ENCODE data around the gene ADAMTS19. TPM values are rescaled to one million over a fixed set of nuclear protein-coding genes. Genes with fewer than 3 reads are reported as not detected.

ADAMTS19 gene
- polyA plus RNA-seq, 3 donors, result 0.01 to 0.06 TPM; not detected in 1

GRCh38 chr5:129718471-129719090, 258.5 kb downstream of the ADAMTS19 start:
- H3K27ac ChIP-seq (ENCODE audit: low read depth, low read length), result no peak overlapping the region
- WGBS, 3 donors, result 53 to 84% (median 67%) methylated on average over 1 of the region's 1 CpG

GRCh38 chr5:129724222-129724621, 264.1 kb downstream of the ADAMTS19 start:
- H3K27ac ChIP-seq (ENCODE audit: low read depth, low read length), result no peak overlapping the region
- WGBS, 3 donors, result 25 to 38% (median 36%) methylated on average over 2 of the region's 2 CpGs

DNA sequence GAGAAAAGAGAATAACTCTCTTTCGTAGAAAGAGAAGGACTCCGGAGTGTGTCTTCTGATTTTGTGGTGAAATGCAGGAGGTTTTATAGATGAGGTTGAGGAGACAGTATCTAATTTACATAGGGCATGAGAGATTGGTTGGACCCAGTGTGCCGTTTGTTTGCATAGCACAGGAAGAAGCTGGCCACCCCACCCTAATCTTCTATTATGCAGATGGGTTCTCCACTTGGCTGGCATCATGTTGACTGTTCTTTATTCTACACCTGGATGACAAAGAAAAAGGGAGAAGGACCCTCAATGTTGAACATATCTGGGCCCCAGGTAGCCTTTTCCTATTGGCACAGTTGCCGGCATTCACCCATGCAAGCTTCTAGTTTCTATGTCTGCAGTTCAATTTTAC, 264.5 kb downstream of the ADAMTS19 start:
- no peak overlapping the region for H3K27ac ChIP-seq (ENCODE audit: low read depth, low read length)
- 88 to 90% (median 89%) methylated on average over 4 of the region's 4 CpGs for WGBS, 3 donors

- 64 to 81% (median 75%) methylated on average over 2 of the region's 2 CpGs for WGBS, 3 donors
- no peak overlapping the region for H3K27ac ChIP-seq (ENCODE audit: low read depth, low read length)
Observed at GRCh38 chr5:129739773-129740172, 279.7 kb downstream of the ADAMTS19 start.

GRCh38 chr5:129743541-129744187, 283.6 kb downstream of the ADAMTS19 start:
- H3K27ac ChIP-seq (ENCODE audit: low read depth, low read length), result no peak overlapping the region
- 71 to 74% (median 71%) methylated on average over 2 of the region's 2 CpGs for WGBS, 3 donors

- H3K27ac ChIP-seq (ENCODE audit: low read depth, low read length), result no peak overlapping the region
- 85 to 94% (median 89%) methylated on average over 4 of the region's 4 CpGs for WGBS, 3 donors
Observed at GRCh38 chr5:129745997-129746396, 285.9 kb downstream of the ADAMTS19 start.

DNA sequence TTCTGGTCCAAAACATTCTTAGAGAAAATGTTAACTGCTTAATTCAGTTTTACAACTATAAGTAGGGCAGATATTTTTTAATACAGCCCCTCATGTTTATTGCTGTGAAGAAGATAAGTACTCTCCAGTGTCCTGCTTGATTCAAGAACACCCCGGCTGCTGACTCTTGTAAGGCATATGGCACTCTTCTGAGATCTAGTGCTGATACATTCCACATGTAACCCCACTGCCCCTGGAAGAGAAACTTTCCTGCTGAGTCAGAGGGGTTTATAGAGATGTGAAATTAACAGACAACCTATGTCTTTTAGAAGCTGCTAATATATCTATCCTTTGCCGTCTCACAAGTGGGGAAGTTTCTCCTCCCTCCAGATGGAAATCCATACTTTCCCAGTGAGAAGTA, 286.8 kb downstream of the ADAMTS19 start:
- WGBS, 3 donors, result 70 to 82% (median 77%) methylated on average over 2 of the region's 2 CpGs
- H3K27ac ChIP-seq (ENCODE audit: low read depth, low read length), result no peak overlapping the region

DNA sequence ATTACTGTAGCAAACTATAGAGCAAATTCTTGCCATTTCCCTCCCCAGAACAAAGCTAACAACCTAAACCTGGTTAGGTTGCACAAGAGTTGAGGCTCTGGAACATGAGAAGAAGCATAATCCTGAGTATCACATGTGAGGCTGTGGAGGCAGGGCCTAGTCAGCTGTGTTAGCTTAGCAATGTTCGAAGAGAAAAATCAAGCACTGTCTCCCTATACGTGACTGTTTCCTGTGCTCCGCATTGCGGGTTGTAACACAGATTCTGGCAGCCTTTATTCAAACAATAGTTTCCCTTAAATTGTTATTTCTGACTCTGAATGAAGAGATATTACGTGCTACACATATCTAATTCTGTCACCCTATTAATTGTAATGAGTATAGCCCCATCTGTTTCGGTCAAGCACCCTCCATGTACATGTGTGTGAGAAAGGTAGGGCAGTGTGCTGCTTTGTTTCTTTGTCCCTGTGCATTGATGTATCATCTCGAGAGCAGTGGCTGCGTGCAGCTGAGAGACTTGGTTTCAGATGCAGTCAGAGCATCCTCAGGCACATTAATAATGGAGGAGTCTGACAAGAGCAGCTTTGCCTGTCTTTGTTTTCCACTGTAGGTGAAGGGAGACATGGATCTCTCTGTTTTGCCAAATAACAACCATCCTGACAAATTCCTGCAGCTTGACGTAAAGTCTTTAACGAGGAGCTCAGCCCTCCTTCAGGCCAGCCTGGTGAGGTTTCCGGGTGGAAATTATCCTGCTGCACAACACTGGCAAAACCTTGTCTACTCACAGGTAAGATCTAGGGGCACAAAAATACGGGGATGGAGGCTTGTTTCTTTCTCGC, 287.7 kb downstream of the ADAMTS19 start, which contains the start of gene MINAR2:
MINAR2 (plus strand) TSS at position 523 of the 836 bp plus-strand sequence; CDS start at position 620, 97 bp downstream.
- no peak within 1 kb of the TSS for H3K27ac ChIP-seq (ENCODE audit: low read depth, low read length)
- WGBS, 3 donors, result 78 to 87% (median 87%) methylated on average over 13 of the region's 13 CpGs

- WGBS, 3 donors, result 72 to 87% (median 86%) methylated on average over 1 of the region's 1 CpG
- no peak overlapping the region for H3K27ac ChIP-seq (ENCODE audit: low read depth, low read length)
Observed at GRCh38 chr5:129748913-129749880, 289.1 kb downstream of the ADAMTS19 start.

DNA sequence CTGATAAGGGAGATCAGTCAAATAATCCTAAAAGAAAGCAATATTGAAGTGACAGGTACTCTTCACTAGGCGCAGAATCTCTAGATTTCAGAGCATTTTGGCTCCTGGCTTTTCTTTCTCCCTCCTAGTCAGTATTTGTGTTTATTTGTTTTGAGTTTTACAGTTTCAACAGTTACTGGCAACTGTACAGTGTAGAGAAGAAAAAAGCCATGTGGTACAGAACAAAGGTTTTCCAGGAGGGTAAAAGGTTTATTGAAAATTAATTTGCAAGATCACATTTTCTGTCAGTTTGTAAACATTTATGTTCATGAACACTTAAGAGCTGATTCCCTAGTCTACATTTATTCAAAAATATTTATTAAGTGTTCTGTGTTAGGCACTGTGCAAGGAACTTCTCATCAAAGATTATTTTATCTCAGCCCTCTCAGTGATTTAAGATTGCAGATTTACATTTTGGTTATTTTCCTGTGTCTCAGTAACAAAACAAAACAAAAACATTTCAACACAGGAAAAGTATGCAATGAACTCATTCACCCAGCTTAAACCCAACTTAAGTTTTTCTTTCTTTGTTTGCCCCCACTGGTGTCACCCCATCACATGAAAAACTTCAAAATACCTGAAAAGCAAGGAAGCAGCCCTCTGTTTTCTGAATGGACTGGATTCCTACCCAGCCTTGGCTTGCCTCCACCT, 300.7 kb downstream of the ADAMTS19 start:
- WGBS, 3 donors, result 67 to 92% (median 84%) methylated on average over 1 of the region's 1 CpG
- no peak overlapping the region for H3K27ac ChIP-seq (ENCODE audit: low read depth, low read length)

DNA sequence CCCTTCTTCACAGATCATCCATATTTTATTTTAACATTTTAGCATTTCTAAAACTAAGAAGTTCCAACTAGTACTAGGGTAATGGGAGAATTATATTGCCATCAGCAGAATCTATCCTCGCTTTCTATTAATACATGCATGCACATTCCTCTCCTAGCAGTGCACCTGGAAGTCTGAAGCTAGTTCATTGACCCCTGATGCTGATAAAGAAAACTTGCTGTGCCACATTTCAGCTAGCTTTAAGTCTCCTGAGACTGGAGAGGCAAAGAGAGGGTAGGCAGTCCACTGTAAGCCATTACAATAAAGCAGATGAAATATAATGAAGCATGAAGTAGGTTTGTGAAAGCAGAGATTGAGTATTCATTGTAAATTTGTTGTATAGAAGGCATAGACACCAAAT, 303.6 kb downstream of the ADAMTS19 start:
- H3K27ac ChIP-seq (ENCODE audit: low read depth, low read length), result no peak overlapping the region
- 91 to 93% (median 93%) methylated on average over 1 of the region's 1 CpG for WGBS, 3 donors

DNA sequence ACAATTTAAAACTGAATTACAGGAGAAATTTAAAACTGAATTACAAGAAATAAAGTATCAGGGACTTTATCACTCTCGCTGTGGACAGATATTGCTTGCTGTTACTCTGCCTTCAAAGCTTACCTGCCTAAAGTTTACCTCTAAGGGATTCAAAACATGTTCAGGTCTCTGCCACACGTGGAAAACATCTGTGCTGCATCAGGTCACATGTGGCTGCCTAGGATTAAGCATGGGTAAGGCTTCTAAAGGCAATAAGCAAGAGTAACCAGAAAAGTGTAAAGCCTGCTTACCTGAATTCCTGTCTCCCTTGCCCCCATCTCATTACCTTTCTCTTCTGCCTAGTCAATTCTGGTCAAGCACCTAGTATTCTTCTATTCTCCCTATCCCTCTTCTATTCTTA, 306.7 kb downstream of the ADAMTS19 start:
- 75 to 91% (median 81%) methylated on average over 2 of the region's 2 CpGs for WGBS, 3 donors
- no peak overlapping the region for H3K27ac ChIP-seq (ENCODE audit: low read depth, low read length)

DNA sequence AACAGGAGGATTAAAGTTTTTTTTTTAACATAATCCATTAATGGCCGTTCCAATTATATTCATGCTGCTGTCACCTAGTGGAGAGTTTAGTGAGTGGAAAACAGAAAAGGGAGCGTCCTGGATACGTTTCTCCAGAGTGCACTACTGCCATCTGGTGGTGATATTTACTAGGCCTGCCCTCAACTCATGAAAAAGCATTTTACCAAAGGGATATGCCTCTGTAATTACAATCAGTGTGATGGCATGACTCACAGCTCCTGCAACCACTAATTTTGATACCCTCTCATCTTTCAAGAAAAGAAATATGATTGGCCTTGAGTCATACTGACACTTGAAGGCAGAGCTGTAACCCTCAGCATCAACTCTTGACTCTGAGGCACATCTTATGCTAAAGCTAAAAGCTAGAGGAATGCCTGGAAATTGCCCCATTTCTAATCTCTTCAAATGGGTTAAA, 307.9 kb downstream of the ADAMTS19 start:
- 0 to 1% (median 0%) methylated on average over 3 of the region's 3 CpGs for WGBS, 3 donors

GRCh38 chr5:129768735-129769134, 308.6 kb downstream of the ADAMTS19 start:
- WGBS, 3 donors, result 75 to 77% (median 75%) methylated on average over 6 of the region's 6 CpGs
- H3K27ac ChIP-seq (ENCODE audit: low read depth, low read length), result no peak overlapping the region

More for the DNA sequence above, 307.9 kb downstream of the ADAMTS19 start:
- no peak overlapping the region for H3K27ac ChIP-seq (ENCODE audit: low read depth, low read length)

GRCh38 chr5:129770024-129770820, 310.1 kb downstream of the ADAMTS19 start:
- no peak overlapping the region for H3K27ac ChIP-seq (ENCODE audit: low read depth, low read length)
- WGBS, 3 donors, result 53 to 75% (median 74%) methylated on average over 5 of the region's 5 CpGs

GRCh38 chr5:129771058-129771838, 311.1 kb downstream of the ADAMTS19 start:
- 35 to 48% (median 45%) methylated on average over 9 of the region's 9 CpGs for WGBS, 3 donors
- no peak overlapping the region for H3K27ac ChIP-seq (ENCODE audit: low read depth, low read length)

Measured in adipose tissue (tissue), 3 donors.